M059J (cell line): ENCODE results near the gene ADCK2. TPM values are rescaled to one million over a fixed set of nuclear protein-coding genes. Genes with fewer than 3 reads are reported as not detected.
A peak's percentile ranks its signal among the peaks of the same experiment; 100 is the strongest.
"Not testable (repeated sequence)": the region's sequence is repeated elsewhere in the genome, so short reads cannot be mapped to it uniquely, and the experiment has no call there.

Experiments used
- DNase-seq: peaks from one replicate; pipeline ENCODE4 v3.0.0-alpha.2; 2012; ENCODE audit warnings: low read depth
- total RNA-seq: library from RNA; depleted of rRNA; stranded (reverse); fragments of >200 nt; shearing (Covaris generic); gene quantifications from 2 replicates; pipeline ENCODE4 v1.2.3, GENCODE V29; 2014; rRNA removed

Gene ADCK2, protein sequence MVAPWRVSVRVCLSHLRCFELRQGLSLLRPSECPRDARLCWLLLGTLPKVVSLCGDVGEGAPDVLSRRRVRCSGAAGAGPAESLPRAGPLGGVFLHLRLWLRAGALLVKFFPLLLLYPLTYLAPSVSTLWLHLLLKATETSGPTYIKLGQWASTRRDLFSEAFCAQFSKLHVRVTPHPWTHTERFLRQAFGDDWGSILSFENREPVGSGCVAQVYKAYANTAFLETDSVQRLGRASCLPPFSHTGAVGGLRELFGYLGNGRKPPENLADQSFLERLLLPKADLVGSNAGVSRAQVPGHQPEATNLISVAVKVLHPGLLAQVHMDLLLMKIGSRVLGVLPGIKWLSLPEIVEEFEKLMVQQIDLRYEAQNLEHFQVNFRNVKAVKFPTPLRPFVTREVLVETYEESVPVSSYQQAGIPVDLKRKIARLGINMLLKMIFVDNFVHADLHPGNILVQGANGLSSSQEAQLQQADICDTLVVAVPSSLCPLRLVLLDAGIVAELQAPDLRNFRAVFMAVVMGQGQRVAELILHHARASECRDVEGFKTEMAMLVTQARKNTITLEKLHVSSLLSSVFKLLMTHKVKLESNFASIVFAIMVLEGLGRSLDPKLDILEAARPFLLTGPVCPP
- total RNA-seq, result 14.2 and 22.0 TPM in 2 replicates

DNA sequence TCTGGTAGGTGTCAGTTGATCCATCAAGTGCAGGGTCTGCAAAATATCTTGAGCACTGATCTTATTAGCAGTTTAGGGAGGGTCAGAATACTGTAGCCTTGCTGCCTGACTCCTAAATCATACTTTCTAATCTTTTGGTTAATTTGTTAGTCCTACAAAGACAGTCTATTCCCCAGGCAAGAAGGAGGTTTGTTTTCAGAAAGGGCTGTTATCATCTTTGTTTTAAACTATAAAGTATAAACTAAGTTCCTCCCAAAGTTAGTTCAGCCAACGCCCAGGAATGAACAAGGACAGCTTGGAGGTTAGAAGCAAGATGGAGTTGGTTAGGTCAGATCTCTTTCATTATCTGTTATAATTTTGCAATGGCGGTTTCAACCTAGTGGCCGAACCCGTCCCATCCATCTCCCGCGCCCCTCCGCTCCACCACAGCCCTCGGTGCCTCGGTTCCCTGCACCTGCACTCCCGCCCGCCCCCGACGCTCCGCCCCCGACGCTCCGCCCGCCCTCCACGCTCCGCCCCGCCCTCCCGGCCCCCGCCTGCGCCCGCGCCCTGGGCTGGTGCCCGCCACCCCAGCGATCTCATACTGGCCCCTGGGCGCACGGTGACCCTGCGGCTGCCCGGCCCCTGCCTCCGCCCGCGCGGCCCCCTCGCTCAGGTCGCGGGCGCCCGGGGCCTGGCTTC lies at the start of gene ADCK2:
TSS of gene ADCK2 (plus strand) at position 564 of the 681 bp plus-strand sequence. CDS start 386 bp downstream, outside the sequence.
- no peak for DNase-seq

DNA sequence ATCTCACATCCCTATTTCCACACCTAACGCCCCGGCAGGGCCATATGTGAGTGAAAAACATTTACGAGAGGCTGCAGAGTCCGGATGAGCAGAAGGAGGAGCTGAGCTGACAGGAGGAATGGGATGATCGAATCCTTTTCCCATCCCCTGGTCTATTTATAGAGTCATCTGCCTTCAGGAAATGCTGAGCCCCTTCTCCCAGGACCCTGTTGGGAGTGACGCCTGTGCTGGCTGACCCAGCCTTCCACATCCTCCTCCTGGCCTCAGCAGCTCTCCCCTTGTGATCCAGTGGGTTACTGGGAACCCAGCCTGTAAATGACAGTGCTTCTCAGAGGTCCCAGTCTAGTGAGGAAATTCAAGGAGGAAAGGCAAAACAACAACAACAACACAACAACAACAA lies 48.8 kb upstream of the ADCK2 start:
- no peak for DNase-seq

DNA sequence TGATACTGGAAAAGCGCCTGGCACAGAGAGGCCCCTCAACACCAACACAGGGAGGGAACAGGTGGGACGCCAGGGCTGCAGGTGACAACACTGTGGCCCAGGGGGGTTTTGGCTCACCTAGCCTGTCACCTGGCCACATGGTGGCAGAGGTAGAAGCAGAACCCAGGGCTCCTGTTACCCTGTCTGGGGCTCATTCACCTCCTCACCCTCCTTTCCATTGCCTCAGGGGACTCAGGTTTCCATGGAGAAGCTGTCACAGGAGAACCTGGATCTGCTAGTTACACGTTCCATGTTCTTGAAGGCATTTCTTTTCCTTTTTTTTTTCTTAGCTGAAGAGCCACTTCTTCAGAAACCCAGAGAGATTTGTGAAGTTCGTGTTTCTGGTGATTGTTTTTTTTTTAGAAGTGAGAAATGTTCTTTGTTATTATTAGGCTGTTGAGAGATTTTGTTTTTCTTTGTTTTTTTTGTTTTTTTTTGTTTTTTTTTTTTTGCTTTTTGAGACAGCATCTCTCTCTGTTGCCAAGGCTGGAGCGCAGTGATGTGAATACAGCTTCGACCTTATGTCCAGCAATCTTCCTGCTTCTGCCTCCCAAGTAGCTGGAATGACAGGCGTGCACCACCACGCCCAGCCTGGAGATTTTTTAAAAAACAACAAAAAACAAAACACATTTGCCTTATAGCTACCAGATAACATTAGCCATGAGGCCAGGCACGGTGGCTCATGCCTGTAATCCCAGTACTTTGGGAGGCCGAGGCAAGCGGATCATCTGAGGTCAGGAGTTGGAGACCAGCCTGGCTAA lies 48.2 kb upstream of the ADCK2 start:
- DNase-seq, result peak; percentile 88

- DNase-seq, result not testable (repeated sequence)
These were observed 47.6 kb upstream of the ADCK2 start for GRCh38 chr7:140625192-140625558.

DNA sequence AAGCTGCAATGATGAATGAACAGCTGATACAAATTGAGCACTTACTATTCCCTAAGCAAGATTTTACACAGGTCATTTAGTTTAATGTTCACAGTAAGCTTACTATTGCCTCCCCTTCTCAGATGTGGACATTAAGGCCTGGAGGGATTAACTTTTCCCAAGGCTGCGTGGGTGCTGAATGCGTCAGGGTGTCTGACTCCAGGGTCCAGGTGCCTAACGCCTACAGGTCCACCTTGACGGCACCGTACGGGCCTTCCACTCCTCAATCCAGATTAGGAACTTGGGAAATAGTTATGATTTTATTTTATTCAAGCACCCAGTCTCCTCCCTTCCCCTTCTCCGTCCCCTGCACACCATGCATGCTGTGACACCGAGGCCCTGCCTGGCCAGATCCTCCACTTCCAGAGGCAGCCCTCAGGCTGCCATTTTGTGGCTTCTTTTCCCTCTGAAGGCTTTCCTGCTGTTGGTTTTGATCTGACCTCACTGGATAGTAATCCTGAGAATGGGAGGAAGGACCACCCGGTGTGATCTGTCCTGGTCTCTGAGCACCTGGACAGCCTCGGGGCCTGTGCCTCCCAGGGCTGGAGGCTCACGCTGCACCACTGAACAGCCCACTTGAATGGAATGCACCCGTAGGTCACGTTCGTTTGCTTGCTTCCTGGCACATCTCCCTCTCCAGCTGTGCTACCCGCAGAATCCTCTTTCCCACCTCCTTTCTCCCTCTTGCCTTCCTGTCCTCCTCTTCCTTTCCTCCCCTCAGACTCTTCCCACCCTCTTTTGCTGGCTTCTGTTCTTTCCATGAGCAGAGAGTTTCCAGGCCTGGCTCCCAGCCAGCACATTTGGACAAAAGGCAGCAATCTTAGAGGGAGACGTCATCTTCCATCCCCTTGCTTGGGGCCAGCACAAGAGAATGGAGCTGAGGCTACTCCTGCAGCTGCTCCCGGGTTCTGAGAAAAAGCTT lies 46.6 kb upstream of the ADCK2 start:
- peak; percentile 99 for DNase-seq

DNA sequence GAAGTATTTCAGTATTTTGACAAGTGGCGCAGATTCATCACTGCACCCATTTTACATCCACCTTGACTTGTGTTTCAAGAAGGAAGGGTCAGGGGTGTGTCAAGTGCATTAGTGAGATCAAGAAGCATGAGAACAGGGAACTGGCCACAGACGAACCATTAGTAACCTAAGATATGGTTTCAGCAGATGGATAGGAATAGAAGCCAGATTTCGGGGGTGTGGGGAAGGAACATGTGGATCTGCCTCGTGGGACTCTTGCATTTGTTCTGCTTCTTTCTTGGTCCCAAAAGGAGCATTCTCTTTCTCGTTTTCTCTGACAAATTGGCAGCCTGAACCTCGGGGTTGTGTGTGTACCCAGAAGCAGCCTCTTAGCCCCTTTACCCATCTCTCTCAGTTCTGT lies 41.7 kb upstream of the ADCK2 start:
- DNase-seq, result no peak

- DNase-seq, result no peak
These were observed 41.1 kb upstream of the ADCK2 start for GRCh38 chr7:140631602-140632001.

DNA sequence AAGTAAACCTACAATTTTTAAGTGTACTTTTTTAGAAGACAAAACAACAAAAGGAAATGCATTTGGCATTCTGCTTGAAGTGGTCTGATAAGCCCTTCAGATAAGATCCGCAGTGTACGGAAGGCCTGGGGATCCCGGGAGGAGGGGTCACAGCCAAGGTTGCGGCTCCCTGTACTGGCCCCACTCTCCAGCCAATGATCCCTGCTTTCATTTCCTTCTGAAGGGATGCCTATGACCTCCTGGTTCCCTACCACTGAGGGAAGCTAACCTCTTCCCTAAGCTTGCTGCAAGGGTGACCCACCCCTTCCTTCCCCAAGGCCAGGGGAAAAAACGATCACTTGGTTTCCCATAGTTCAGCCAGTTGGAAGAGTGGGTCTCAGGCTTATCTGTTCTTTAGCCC lies 37.4 kb upstream of the ADCK2 start:
- DNase-seq, result no peak

GRCh38 chr7:140635816-140636215 lies 36.9 kb upstream of the ADCK2 start:
- no peak for DNase-seq

GRCh38 chr7:140637400-140637799 lies 35.3 kb upstream of the ADCK2 start:
- no peak for DNase-seq

- peak; percentile 57 for DNase-seq
These were observed 34.5 kb upstream of the ADCK2 start for GRCh38 chr7:140638173-140638791.

DNA sequence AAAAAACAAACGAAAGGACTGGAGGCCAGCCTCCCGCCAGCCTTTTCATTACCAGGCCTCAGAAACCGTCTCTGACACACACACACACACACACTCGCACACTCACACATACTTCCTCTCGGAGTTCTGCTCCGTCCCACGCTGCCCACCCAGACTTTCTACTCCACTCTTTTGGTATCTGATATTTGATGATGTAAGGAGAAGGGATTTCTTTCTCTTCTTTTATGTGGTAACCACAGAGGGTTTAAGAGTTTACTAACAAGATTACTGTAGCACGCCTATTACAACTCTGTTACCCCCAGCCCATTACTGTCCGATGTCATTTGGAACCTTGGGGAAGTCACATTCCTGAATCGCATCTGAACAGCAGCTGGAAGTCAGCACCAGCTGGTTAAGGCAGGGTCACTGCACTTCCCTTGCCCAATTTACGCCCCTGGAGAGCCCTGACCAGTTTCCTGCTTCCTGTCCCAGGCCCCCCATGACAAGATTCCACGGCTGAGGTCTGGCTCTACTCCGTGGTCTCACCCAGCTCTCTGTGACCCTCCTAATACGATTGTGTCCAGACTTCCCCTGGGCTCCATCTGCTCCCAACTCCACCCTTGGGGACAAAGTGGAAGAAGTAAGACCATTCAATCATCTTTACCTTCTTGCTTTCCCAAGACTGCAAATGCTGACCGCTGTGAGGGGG lies 33.2 kb upstream of the ADCK2 start:
- peak; percentile 73 for DNase-seq

DNA sequence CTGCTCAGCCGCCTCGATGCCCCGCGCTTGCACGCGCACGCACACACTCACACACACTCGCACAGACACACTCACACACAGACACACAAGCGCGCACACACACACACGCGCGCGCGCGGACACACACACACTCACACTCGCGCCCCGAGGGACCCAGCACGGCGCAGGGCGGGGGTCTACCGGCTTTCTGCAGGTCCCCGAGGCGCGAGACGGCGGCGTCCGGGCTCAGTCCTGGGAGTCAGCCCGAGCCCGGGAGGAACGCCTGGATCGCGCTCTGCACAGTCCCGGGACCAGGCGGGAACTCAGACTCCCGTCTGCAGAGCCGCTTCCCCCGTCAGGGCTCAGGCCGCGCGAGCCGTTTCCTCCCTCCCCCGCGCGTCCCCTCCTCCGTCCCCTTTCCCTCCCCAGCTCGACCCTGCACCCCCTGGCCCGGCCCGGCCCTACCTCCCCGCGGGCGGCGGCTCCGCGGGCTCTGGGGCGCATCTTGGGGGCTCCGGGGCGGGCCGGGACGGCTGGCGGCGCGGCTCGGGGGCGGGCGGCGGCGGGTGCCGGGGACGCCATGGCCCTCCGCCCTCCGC lies 32.6 kb upstream of the ADCK2 start:
- DNase-seq, result peak; percentile 61

GRCh38 chr7:140640727-140641523 lies 31.8 kb upstream of the ADCK2 start, which contains the start of gene DENND2A:
DENND2A (minus strand) TSS chr7:140640813; CDS start chr7:140602397, 38,416 bp downstream.
- peak; percentile 74 for DNase-seq

DNA sequence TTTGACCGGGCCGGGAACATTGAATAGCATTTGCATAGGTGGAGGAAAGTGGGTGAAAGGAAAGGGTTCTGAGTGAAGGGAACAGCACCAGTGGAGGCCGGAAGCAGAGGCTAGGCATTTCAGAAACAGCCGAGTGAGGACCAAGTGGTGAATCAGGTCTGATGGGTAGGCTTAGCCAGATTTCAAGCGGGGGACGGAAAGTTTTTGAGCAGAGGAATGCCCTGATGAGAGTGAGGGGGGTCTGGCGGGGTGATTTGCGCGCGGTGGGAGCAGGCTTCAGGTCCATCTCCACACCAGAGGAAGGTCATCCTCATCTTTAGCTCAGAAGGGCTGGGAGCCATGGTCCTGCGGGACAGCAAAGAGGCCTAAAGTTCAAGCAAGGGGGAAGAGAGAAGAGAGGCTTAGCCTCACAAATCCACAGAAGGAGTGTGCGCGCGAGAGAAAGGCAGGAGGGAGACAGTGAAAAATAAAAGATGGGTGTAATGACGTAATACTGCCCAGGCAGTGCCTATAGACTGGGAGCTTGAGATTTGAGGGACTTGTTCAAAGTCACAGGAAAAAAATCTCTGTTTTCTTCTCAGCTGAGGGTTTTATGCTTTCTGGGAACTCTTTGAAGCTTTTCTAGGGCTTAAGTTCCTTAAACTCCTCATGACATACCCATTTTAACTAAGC lies 31.1 kb upstream of the ADCK2 start:
- no peak for DNase-seq

DNA sequence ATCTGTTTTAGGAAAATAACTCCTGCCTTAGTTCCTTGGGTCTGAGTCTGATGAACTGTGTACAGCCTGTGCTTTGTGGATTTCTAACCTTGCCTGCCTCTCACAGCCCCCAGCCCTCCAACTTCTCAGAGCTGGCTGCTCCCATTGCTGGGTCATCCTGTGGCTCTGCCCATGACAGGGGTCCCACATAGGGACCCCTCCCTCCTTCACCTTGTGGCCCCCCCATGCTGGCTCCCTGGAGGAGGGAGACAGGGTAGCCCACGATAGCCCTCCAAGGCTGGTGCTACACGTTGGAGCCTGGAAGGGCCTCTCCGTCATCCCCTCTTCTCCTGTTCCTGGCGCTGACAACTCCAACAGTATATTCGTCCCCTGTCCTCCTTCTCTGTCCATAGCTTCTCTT lies 29.3 kb upstream of the ADCK2 start:
- no peak for DNase-seq

DNA sequence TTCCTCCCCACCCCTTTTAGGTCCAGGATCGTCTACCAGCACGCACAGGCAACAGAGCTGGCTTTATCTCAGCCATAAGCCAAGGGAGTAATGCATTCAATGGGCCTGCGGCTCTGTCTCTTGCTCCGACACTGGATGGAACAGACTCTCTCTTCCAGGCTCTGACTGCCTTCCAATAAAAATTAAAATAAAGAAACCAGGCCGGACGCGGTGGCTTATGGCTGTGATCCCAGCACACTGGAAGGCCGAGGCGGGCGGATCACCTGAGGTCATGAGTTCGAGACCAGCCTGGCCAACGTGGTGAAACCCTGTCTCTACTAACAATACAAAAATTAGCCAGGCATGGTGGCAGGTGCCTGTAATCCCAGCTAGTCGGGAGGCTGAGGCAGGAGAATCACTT lies 28.0 kb upstream of the ADCK2 start:
- DNase-seq, result not testable (repeated sequence)
